Stomach (tissue), 9 donors: Measurements from ENCODE around the gene DCANP1. TPM values are rescaled to one million over a fixed set of nuclear protein-coding genes. Genes with fewer than 3 reads are reported as not detected.

ENCODE experiments used
- DNase-seq, 2 donors: peaks; one replicate each; pipeline versions ENCODE4 v3.0.0 to v3.0.0-alpha.2; 2013 to 2019
- H3K27ac ChIP-seq, 5 donors: fragments of 200-600 bp in 4 of 5; sonication (generic) in 4 of 5; one replicate each; pipeline ENCODE4 v1.5.1; 2013 to 2019; ENCODE audit warnings: mild to moderate bottlenecking in 1 of 5, moderate library complexity in 1 of 5
- H3K27me3 ChIP-seq, 3 donors: fragments of 200-600 bp; sonication (generic); one replicate each; pipeline ENCODE4 v1.5.1; 2017 to 2019; ENCODE audit warnings: mixed run types in 1 of 3
- H3K36me3 ChIP-seq, 4 donors: fragments of 200-600 bp; sonication (generic); 1 replicate in 3 of 4; 2 replicates in 1 of 4; pipeline ENCODE4 v1.5.1; 2016 to 2019
- H3K4me1 ChIP-seq, 4 donors: fragments of 200-600 bp; sonication (generic); one replicate each; pipeline ENCODE4 v1.5.1; 2016 to 2019
- H3K4me3 ChIP-seq, 4 donors: fragments of 200-600 bp; sonication (generic) in 3 of 4; one replicate each; pipeline ENCODE4 v1.5.1; 2016 to 2019; ENCODE audit warnings: mild to moderate bottlenecking in 1 of 4
- H3K9me3 ChIP-seq, 4 donors: fragments of 200-600 bp; sonication (generic); one replicate each; pipeline ENCODE4 v1.5.1; 2016 to 2019
- EP300 ChIP-seq: sonication (generic); formaldehyde crosslinking; IDR thresholded peaks from one replicate; pipeline ENCODE4 v1.6.1; 2017; ENCODE audit warnings: antibody characterized with exemption
- POLR2A ChIP-seq, 4 donors: fragments of 450-650 bp; IDR thresholded peaks; one replicate each; pipeline ENCODE4 v1.6.1; 2016; ENCODE audit warnings: antibody characterized with exemption in 4 of 4, control low read depth in 2 of 4, mild to moderate bottlenecking in 1 of 4, moderate library complexity in 1 of 4
- POLR2AphosphoS5 ChIP-seq, 3 donors: sonication (generic); formaldehyde crosslinking; IDR thresholded peaks; one replicate each; pipeline ENCODE4 v1.6.1; 2016; ENCODE audit warnings: antibody characterized with exemption in 3 of 3
- WGBS, 5 donors: extraction: QIAGEN DNeasy Blood & Tissue Kit in 3 of 5; methylation state at CpG; one replicate each; pipeline versions ENCODE4 v1.1.5 to v1.1.7; 2013 to 2018; 5-methylcytosine and 5-hydroxymethylcytosine counted together
- intact Hi-C: fragments of 100-400 bp; cut with DNase I; formaldehyde crosslinking; loops from one replicate; pipeline ENCODE4 v1.15.1; 2023; ENCODE audit warnings: low total_unique reads
- polyA plus RNA-seq, 3 donors: library from polyadenylated mRNA; stranded (reverse); fragments of 200-250 nt; gene quantifications; one replicate each; pipeline ENCODE4 v1.2.3, GENCODE V29; 2013
- total RNA-seq, 5 donors: library from RNA; depleted of rRNA; stranded (reverse); fragments of >200 nt; gene quantifications; one replicate each; pipeline versions ENCODE4 v1.1.0 to v1.2.3, GENCODE V29; 2014 to 2016
- TF ChIP-seq, protein P1 (sequence below), 7 experiments: fragments of 450-650 bp in 4 of 7; fragments of 200-600 bp in 3 of 7; sonication (generic) in 3 of 7; IDR thresholded peaks; one replicate each; pipeline ENCODE4 v1.5.1; 2016 to 2019; ENCODE audit warnings: antibody characterized with exemption in 7 of 7, control low read depth in 2 of 7, mild to moderate bottlenecking in 1 of 7
- donor health status: healthy with polysubstance abuse.
- donor health status: Bipolar disorder and iron deficiency.
- donor health status: healthy.

The DCANP1 gene
- total and polyA plus RNA-seq, 8 donors, result 0.55 TPM; not detected in 7

DNA sequence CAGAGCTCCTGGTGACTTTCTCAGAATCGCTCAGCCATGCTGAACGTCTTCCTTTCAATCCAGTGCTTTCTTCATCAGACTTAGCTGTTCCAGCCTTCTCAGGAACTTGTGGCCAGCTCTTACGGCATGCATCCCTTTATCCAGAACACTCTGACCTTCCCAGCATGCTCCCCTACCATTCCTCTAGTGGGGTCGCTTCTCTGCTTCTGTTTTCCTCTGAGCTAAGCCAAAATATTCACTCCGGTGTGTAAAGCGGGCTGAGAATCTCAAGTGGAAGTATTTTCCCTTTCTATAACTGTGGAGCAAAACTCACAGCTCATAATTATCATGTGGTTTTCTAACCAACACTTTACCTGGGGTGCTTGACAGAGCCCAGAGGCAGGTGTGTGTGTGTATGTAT, 6.2 kb downstream of the DCANP1 start:
- intact Hi-C loops, result no loop called here
- no peak overlapping the region for H3K27ac ChIP-seq
- H3K9me3 ChIP-seq, result no peaks in the 10 kb centered on the region
- peaks cover 9 to 40% (median 30%) of the 10 kb centered on the region in 4 donors for H3K4me1 ChIP-seq
- no peak overlapping the region for H3K4me3 ChIP-seq
- peak in 1 of 2 donors; percentile 13 for DNase-seq
- 74 to 83% (median 78%) methylated on average over 6 of the region's 6 CpGs for WGBS, 5 donors
- TF ChIP-seq POLR2A (IDR thresholded peaks at IDR 0.05), result no peak
- no peak for TF ChIP-seq EP300
- TF ChIP-seq, protein P1, sequence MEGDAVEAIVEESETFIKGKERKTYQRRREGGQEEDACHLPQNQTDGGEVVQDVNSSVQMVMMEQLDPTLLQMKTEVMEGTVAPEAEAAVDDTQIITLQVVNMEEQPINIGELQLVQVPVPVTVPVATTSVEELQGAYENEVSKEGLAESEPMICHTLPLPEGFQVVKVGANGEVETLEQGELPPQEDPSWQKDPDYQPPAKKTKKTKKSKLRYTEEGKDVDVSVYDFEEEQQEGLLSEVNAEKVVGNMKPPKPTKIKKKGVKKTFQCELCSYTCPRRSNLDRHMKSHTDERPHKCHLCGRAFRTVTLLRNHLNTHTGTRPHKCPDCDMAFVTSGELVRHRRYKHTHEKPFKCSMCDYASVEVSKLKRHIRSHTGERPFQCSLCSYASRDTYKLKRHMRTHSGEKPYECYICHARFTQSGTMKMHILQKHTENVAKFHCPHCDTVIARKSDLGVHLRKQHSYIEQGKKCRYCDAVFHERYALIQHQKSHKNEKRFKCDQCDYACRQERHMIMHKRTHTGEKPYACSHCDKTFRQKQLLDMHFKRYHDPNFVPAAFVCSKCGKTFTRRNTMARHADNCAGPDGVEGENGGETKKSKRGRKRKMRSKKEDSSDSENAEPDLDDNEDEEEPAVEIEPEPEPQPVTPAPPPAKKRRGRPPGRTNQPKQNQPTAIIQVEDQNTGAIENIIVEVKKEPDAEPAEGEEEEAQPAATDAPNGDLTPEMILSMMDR (IDR thresholded peaks at IDR 0.05), result no peak
- no peak for TF ChIP-seq POLR2AphosphoS5 (IDR thresholded peaks at IDR 0.05)
- no peaks in the 10 kb centered on the region for H3K36me3 ChIP-seq
- H3K27me3 ChIP-seq, result no peaks in the 10 kb centered on the region

DNA sequence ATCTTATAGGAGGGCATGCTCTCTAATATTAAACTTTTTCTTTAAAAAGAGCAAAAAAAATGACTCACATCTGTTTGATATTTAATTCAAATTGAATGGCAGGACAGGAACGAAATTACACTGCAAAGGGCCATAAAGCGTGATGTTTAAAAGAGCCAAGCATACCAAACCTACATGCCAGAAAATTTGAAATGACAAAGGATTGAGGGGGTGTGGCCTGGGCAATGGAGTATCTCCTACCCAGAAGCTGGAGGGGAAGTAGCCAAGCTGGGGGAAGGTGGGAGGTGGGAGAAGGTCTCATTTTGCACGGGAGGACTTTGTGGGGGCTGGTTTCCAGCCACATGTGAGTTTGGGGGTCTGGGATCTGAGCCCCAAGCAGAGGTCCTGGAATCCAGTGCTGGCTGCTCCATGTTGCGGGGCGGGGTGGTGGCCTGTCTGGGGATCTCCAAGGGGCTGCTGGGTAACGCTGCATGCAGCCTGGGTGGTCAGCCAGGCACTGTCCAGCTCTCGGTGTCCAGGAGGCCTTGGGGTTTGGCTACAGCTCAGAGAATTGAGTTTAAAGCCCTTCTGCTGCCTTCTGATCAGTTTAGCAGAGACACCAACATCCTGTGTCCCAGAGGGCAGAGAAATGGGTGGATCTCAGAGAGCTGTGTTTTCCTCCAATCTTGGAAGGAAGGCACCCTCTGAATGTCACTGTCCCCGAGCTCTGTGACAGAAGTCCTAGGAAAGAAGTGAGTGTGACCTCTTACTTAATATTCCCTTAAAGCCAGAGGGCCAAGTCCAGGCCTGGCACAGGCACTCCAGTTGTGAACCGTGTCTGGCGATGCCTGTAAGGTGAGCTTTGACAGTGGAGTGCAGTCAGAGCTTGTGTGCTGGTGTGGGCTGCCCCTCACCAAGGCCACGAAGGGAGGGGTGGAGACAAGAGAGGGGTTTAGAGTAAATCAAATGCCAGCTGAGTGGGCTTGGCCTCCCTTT, 7.6 kb downstream of the DCANP1 start:
- H3K9me3 ChIP-seq, result no peaks in the 10 kb centered on the region
- intact Hi-C loops, result no loop called here
- 73 to 82% (median 78%) methylated on average over 10 to 11 of the region's 11 CpGs for WGBS, 5 donors
- no peaks in the 10 kb centered on the region for H3K36me3 ChIP-seq
- H3K4me3 ChIP-seq, result no peak overlapping the region
- DNase-seq, result peak in 1 of 2 donors; percentile 33
- H3K4me1 ChIP-seq, result peaks cover 9 to 40% (median 33%) of the 10 kb centered on the region in 4 donors
- no peaks in the 10 kb centered on the region for H3K27me3 ChIP-seq
- no peak overlapping the region for H3K27ac ChIP-seq
- TF ChIP-seq POLR2AphosphoS5 (IDR thresholded peaks at IDR 0.05), result no peak
- TF ChIP-seq, protein P1 (IDR thresholded peaks at IDR 0.05), result no peak
- TF ChIP-seq EP300, result no peak
- TF ChIP-seq POLR2A (IDR thresholded peaks at IDR 0.05), result no peak

DNA sequence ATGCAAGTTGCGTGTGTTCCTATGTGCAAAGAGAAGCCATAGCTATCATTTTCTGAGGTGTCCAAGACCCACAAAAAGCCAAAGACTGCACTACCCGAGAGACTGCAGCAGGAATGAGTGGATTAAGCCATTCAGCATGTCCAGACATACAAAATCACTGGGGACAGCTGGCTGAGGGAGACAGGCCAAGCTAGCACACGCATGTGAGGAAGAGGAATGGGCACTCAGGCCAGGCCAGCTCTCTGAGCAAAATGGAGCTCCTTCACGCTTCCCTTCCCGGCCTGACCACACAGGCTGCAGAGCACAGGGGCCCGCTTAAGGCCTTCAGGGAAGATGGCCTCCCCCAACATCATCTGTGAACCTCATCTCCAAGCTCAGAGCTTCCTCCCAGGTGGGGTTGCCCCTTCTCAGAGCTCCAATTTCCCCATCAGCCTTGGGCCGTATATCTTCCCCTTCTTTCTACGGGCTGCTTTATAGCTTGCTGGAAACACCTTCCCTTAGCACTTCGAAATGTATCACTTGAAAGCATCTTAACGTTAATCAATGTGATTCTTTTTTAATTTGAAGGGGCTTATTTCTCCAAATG, 8.4 kb downstream of the DCANP1 start:
- no peaks in the 10 kb centered on the region for H3K36me3 ChIP-seq
- H3K4me1 ChIP-seq, result peaks cover 9 to 44% (median 32%) of the 10 kb centered on the region in 4 donors
- H3K27me3 ChIP-seq, result no peaks in the 10 kb centered on the region
- 80 to 85% (median 82%) methylated on average over 10 of the region's 10 CpGs for WGBS, 5 donors
- TF ChIP-seq POLR2A (IDR thresholded peaks at IDR 0.05), result no peak
- TF ChIP-seq, protein P1 (IDR thresholded peaks at IDR 0.05), result no peak
- TF ChIP-seq EP300, result no peak
- no peak for TF ChIP-seq POLR2AphosphoS5 (IDR thresholded peaks at IDR 0.05)
- no peaks in the 10 kb centered on the region for H3K9me3 ChIP-seq
- DNase-seq, result no peak
- intact Hi-C loops, result no loop called here
- H3K4me3 ChIP-seq, result no peak overlapping the region
- H3K27ac ChIP-seq, result peak overlapping the region in 3 of 5 donors; percentile 26 to 46 (median 43)

DNA sequence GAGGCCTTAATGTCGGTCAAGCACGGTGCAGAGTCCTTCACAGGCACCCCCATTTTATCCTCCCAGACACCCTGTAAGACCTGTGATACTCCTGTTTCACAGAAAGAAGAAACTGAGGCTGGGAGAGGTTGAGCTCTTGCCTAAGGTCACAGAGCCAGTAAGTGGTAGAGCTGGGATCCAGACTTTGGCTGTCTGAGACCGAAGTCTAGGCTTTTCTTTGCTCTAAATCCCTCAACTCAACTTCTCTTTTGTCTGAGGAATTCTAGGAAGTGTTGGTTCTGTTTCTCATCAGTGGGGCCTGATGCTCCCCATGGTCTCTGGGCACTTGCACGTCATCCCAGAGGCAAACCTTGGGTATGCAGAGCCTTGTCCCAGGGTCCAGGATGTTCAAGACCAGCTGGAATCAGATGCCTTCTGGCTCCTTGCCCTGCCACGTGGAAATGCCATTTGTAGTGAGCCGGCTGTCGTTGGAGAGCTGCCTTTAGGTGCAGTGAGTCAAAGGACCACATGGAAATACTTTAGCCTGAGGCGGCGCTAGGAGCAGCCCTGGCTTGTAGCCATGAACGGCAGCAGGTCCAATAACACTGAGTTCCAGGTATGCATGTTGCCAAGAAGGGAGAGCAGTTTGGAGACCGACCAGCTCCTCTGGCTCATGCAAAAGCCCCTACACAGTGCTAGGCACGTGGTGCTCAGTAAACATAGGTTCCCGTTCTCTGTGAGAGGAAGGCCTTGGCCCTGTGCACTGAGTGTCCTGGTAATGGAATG, 9.2 kb downstream of the DCANP1 start:
- 28 to 68% (median 39%) methylated on average over 7 to 13 of the region's 13 CpGs for WGBS, 5 donors
- DNase-seq, result peak; percentile 66 to 94
- Histone ChIP-seq H3K36me3 (no peaks in the 10 kb centered on the region), H3K27ac (peak overlapping the region in 3 of 5 donors; percentile 43 to 65 (median 46)), H3K9me3 (no peaks in the 10 kb centered on the region), H3K27me3 (no peaks in the 10 kb centered on the region), H3K4me1 (peaks cover 9 to 38% (median 25%) of the 10 kb centered on the region in 4 donors), H3K4me3 (no peak overlapping the region)
- TF ChIP-seq, protein P1 (IDR thresholded peaks at IDR 0.05), result no peak
- TF ChIP-seq POLR2AphosphoS5 (IDR thresholded peaks at IDR 0.05), result peak in 2 of 3 donors; percentile 15 to 70
- intact Hi-C loops, result no loop called here
